A549 (cell line): ENCODE measurements around the gene KREMEN1. TPM values are rescaled to one million over a fixed set of nuclear protein-coding genes. Genes with fewer than 3 reads are reported as not detected.

ENCODE experiments used
- ATAC-seq, 2 experiments: fragments of 200-7000 bp in 1 of 2; fragments of >200 bp in 1 of 2; cut with Nextera tagmentation in 1 of 2; cut with Tn5 transposase in 1 of 2; 3 replicates each; pipeline versions ENCODE4 v1.8.0 to v1.9.1; 2018 to 2020; ENCODE audit warnings: mild to moderate bottlenecking in 1 of 2, moderate library complexity in 1 of 2
- CTCF ChIA-PET: fragments of 300-600 bp; sonication (Branson Sonifier 250); formaldehyde crosslinking; extraction: SDS; loops from one replicate; lab custom pipeline; 2021; ENCODE audit warnings: antibody characterized with exemption, inconsistent platforms; lab: Yijun Ruan, JAX
- POLR2A ChIA-PET: fragments of 350-600 bp; formaldehyde crosslinking; extraction: SDS; loops from one replicate; lab custom pipeline; 2021; ENCODE audit warnings: antibody characterized with exemption, inconsistent platforms; lab: Yijun Ruan, JAX
- DNase-seq, 2 experiments: peaks; one replicate each; pipeline versions ENCODE4 v3.0.0 to v3.0.0-alpha.2; 2011 to 2016; ENCODE audit warnings: low read depth in 1 of 2, low spot score in 1 of 2
- FAIRE-seq: peaks from 2 replicates; lab custom pipeline; 2011; peaks lifted over from hg19 to GRCh38; lab: Jason Lieb, UNC
- H3K27ac ChIP-seq, 2 experiments: fragments of >200 bp; sonication (Bioruptor Twin); formaldehyde crosslinking; 3 replicates each; pipeline ENCODE4 v1.5.1; 2016 to 2017
- H3K4me1 ChIP-seq: fragments of >200 bp; sonication (Bioruptor Twin); formaldehyde crosslinking; 3 replicates; pipeline ENCODE4 v1.6.1; 2016
- H3K4me2 ChIP-seq: fragments of >200 bp; sonication (Bioruptor Twin); formaldehyde crosslinking; 3 replicates; pipeline ENCODE4 v1.6.1; 2016
- H3K4me3 ChIP-seq: fragments of >200 bp; sonication (Bioruptor Twin); formaldehyde crosslinking; 3 replicates; pipeline ENCODE4 v1.5.1; 2016
- H3K9me3 ChIP-seq: fragments of >200 bp; sonication (Bioruptor Twin); formaldehyde crosslinking; 3 replicates; pipeline ENCODE4 v1.6.1; 2016
- CBX8 ChIP-seq: fragments of 200-600 bp; sonication (generic); IDR thresholded peaks from 2 replicates; pipeline ENCODE4 v1.6.1; 2016
- CEBPB ChIP-seq, 2 experiments: fragments of >200 bp in 1 of 2; sonication (Bioruptor Twin) in 1 of 2; formaldehyde crosslinking in 1 of 2; IDR thresholded peaks; 2 replicates each; pipeline ENCODE4 v1.6.1; 2012 to 2016
- CHD2 ChIP-seq: fragments of 150-350 bp; IDR thresholded peaks from 2 replicates; pipeline ENCODE4 v1.6.1; 2014; ENCODE audit warnings: low read length; ENCODE audit not compliant: partially characterized antibody
- EHF ChIP-seq: fragments of 250-450 bp; sonication (Bioruptor Pico); IDR thresholded peaks from 2 replicates; pipeline ENCODE4 v1.5.0; 2020; ENCODE audit warnings: mild to moderate bottlenecking
- FOSL2 ChIP-seq, 2 experiments: fragments of 450-650 bp in 1 of 2; fragments of >200 bp in 1 of 2; sonication (Bioruptor Twin) in 1 of 2; formaldehyde crosslinking; IDR thresholded peaks; 2 replicates each; pipeline versions ENCODE4 v1.5.0 to v1.6.1; 2016 to 2020; ENCODE audit warnings: mild to moderate bottlenecking in 1 of 2, moderate library complexity in 1 of 2
- HOXA7 ChIP-seq: fragments of 250-450 bp; sonication (Bioruptor Pico); IDR thresholded peaks from 2 replicates; pipeline ENCODE4 v1.5.0; 2020; ENCODE audit warnings: mild to moderate bottlenecking, moderate library complexity
- KDM5A ChIP-seq: fragments of 200-600 bp; sonication (generic); IDR thresholded peaks from 2 replicates; pipeline ENCODE4 v1.6.1; 2016; ENCODE audit warnings: antibody characterized with exemption, mild to moderate bottlenecking
- MAZ ChIP-seq: fragments of 150-350 bp; IDR thresholded peaks from 2 replicates; pipeline ENCODE4 v1.6.1; 2014; ENCODE audit warnings: antibody characterized with exemption, low read depth, low read length, borderline replicate concordance
- RARB ChIP-seq: fragments of 250-450 bp; sonication (Bioruptor Pico); IDR thresholded peaks from 2 replicates; pipeline ENCODE4 v1.8.0; 2021; ENCODE audit warnings: mild to moderate bottlenecking, moderate library complexity
- RFX5 ChIP-seq: fragments of 450-650 bp; IDR thresholded peaks from 2 replicates; pipeline ENCODE4 v1.7.1; 2014; ENCODE audit warnings: antibody characterized with exemption, mild to moderate bottlenecking, moderate library complexity
- RNF2 ChIP-seq: fragments of 200-600 bp; sonication (generic); IDR thresholded peaks from 2 replicates; pipeline ENCODE4 v1.6.1; 2016; ENCODE audit warnings: low read depth, mild to moderate bottlenecking, antibody characterized with exemption, moderate library complexity, borderline replicate concordance
- SMC3 ChIP-seq: fragments of >200 bp; sonication (Bioruptor Twin); formaldehyde crosslinking; IDR thresholded peaks from 3 replicates; pipeline ENCODE4 v1.6.1; 2018; ENCODE audit warnings: inconsistent platforms
- SREBF2 ChIP-seq: fragments of 450-650 bp; IDR thresholded peaks from 2 replicates; pipeline ENCODE4 v1.6.1; 2014; ENCODE audit warnings: mild to moderate bottlenecking, moderate library complexity
- ZC3H11A ChIP-seq: fragments of 450-650 bp; IDR thresholded peaks from 2 replicates; pipeline ENCODE4 v1.6.1; 2014; ENCODE audit warnings: antibody characterized with exemption, mild to moderate bottlenecking
- ZFP36 ChIP-seq: fragments of 450-650 bp; IDR thresholded peaks from 2 replicates; pipeline ENCODE4 v1.6.1; 2014; ENCODE audit warnings: borderline replicate concordance; ENCODE audit not compliant: partially characterized antibody
- WGBS: methylation state at CpG from one replicate; pipeline ENCODE4 v1.1.6; 2017; ENCODE audit errors: missing lambda C conversion rate; 5-methylcytosine and 5-hydroxymethylcytosine counted together
- polyA plus RNA-seq, 4 experiments: library from polyadenylated mRNA; depleted of rRNA in 3 of 4; stranded (reverse); fragments of >200 nt; fragmentation: RNase III in 1 of 4; extraction: RNeasy Plus Mini Kit Qiagen cat#74134 plus additional on column Dnase treatment in 1 of 4; gene quantifications; 2 replicates in 3 of 4; 3 replicates in 1 of 4; pipeline ENCODE4 v1.2.3, GENCODE V29; 2011 to 2017
- TF ChIP-seq, protein P1 (sequence below): fragments of 250-450 bp; sonication (Bioruptor Pico); IDR thresholded peaks from 2 replicates; pipeline ENCODE4 v1.5.0; 2021; ENCODE audit warnings: mild to moderate bottlenecking, moderate library complexity, borderline replicate concordance
- TF ChIP-seq, protein P2 (sequence below): fragments of 200-600 bp; sonication (generic); IDR thresholded peaks from 2 replicates; pipeline ENCODE4 v1.6.1; 2016; ENCODE audit warnings: antibody characterized with exemption, mild to moderate bottlenecking, moderate library complexity
- TF ChIP-seq, protein P3 (sequence below): fragments of >200 bp; sonication (Bioruptor Twin); formaldehyde crosslinking; IDR thresholded peaks from 3 replicates; pipeline ENCODE4 v1.5.1; 2016
- TF ChIP-seq, protein P4 (sequence below): fragments of >200 bp; sonication (Bioruptor Twin); formaldehyde crosslinking; IDR thresholded peaks from 3 replicates; pipeline ENCODE4 v1.6.1; 2016

KREMEN1 gene
- polyA plus RNA-seq, 2 of the 4 experiments (the other 2 are of a cell fraction), result 1.7 to 2.5 TPM

DNA sequence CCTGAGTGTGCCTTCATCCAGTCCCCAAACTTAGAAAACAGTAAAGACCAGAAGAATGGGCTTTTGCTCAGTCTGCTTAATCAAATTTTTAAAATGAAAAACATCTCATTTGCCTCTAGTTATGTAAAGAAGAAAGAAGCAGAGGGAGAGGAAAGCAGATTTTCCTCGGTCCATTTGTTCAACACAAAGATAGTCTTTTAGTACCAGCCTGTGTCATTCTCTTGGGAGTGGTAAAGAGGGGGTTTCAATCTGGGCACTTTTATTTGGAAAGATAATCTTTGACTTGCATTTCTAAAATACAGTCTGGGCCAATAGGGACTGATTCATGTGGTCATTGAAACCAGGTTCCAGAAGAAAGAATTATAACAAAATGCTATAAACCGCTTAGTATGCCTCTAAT lies 29.5 kb downstream of the KREMEN1 start:
- no peak for DNase-seq

DNA sequence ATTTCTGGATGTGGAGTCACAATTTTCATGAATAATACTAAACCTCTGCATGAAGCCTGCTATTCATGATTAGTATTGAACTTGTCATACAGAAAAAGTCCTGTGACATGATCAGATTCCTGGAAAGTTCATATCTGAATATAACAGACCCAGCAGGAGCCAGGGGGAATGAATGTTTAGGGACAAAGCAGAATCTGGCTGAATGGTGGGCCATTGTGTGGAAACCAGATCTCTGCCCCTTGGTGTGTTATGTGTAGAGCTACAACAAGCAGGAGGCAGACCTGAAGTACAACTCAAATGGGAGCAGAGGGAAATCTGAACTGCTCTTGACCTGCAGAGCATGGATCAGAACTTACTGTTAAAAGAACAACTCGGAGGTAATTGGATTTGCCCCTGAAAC lies 30.3 kb downstream of the KREMEN1 start:
- WGBS, result 47% methylated on average over 1 of the region's 1 CpG
- Histone ChIP-seq H3K4me2 (no peak overlapping the region), H3K4me3 (no peak overlapping the region), H3K4me1 (0 out of 3 replicates have a peak, but pooled peaks cover 2% of the 10 kb centered on the region), H3K27ac (no peak overlapping the region)
- CTCF ChIA-PET, result interaction anchor here (1.0 kb wide), 1 partner anchor 46 kb away, joined by 3 read pairs; no protein-coding TSS in a partner anchor
- DNase-seq, result no peak
- no peak for TF ChIP-seq RFX5
- TF ChIP-seq, all 56 proteins: peak for 0
- no peak for ATAC-seq
- no peak for FAIRE-seq
- H3K9me3 ChIP-seq, result no peaks in the 10 kb centered on the region
- POLR2A ChIA-PET, result no interaction called here

More for the DNA sequence above, 29.5 kb downstream of the KREMEN1 start:
- FAIRE-seq (no peak), ATAC-seq (no peak)
- H3K27ac ChIP-seq, result no peak overlapping the region
- CTCF ChIA-PET, result no interaction called here
- POLR2A ChIA-PET, result no interaction called here
- 93% methylated on average over 2 of the region's 2 CpGs for whole genome bisulfite sequencing
- no peaks in the 10 kb centered on the region for H3K4me1 ChIP-seq
- TF ChIP-seq, protein P1, sequence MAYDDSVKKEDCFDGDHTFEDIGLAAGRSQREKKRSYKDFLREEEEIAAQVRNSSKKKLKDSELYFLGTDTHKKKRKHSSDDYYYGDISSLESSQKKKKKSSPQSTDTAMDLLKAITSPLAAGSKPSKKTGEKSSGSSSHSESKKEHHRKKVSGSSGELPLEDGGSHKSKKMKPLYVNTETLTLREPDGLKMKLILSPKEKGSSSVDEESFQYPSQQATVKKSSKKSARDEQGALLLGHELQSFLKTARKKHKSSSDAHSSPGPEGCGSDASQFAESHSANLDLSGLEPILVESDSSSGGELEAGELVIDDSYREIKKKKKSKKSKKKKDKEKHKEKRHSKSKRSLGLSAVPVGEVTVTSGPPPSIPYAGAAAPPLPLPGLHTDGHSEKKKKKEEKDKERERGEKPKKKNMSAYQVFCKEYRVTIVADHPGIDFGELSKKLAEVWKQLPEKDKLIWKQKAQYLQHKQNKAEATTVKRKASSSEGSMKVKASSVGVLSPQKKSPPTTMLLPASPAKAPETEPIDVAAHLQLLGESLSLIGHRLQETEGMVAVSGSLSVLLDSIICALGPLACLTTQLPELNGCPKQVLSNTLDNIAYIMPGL (CRISPR knock-in tag), result no peak
- TF ChIP-seq SMC3, result no peak
- no peak for TF ChIP-seq HOXA7 (CRISPR knock-in tag)
- no peak overlapping the region for H3K4me3 ChIP-seq
- no peaks in the 10 kb centered on the region for H3K9me3 ChIP-seq
- H3K4me2 ChIP-seq, result no peak overlapping the region

DNA sequence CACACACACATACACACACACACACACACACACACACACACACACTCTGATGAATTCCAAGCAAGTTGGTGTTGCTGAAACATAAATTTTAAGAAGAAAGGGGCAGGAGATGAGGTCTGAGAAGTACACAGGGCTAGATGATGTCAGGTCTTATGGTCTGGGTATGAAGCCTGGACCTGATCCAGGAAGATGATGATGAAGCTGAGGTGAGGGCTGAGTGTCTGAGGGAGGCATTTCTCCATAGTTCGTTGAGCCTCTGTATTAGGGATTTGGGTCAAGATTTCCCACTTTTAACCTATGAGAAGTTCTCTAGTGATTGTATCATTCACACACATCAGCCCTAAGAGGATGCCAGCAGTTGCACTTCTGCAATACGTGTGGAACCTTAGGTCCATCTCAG lies 32.6 kb downstream of the KREMEN1 start:
- FAIRE-seq (no peak), DNase-seq (no peak), ATAC-seq (no peak)
- ChIA-PET CTCF (interaction anchor here (1.2 kb wide), 1 partner anchor 48 kb away, joined by 3 read pairs; no protein-coding TSS in a partner anchor), POLR2A (no interaction called here)
- WGBS, result 56% methylated on average over 2 of the region's 2 CpGs
- TF ChIP-seq KDM5A, result no peak
- no peak for TF ChIP-seq HOXA7 (CRISPR knock-in tag)
- no peak for TF ChIP-seq CHD2
- no peak for TF ChIP-seq CEBPB (IDR thresholded peaks at IDR 0.05)
- no peak for TF ChIP-seq CBX8
- TF ChIP-seq, protein P2, sequence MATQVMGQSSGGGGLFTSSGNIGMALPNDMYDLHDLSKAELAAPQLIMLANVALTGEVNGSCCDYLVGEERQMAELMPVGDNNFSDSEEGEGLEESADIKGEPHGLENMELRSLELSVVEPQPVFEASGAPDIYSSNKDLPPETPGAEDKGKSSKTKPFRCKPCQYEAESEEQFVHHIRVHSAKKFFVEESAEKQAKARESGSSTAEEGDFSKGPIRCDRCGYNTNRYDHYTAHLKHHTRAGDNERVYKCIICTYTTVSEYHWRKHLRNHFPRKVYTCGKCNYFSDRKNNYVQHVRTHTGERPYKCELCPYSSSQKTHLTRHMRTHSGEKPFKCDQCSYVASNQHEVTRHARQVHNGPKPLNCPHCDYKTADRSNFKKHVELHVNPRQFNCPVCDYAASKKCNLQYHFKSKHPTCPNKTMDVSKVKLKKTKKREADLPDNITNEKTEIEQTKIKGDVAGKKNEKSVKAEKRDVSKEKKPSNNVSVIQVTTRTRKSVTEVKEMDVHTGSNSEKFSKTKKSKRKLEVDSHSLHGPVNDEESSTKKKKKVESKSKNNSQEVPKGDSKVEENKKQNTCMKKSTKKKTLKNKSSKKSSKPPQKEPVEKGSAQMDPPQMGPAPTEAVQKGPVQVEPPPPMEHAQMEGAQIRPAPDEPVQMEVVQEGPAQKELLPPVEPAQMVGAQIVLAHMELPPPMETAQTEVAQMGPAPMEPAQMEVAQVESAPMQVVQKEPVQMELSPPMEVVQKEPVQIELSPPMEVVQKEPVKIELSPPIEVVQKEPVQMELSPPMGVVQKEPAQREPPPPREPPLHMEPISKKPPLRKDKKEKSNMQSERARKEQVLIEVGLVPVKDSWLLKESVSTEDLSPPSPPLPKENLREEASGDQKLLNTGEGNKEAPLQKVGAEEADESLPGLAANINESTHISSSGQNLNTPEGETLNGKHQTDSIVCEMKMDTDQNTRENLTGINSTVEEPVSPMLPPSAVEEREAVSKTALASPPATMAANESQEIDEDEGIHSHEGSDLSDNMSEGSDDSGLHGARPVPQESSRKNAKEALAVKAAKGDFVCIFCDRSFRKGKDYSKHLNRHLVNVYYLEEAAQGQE, result no peak
- TF ChIP-seq, protein P3, sequence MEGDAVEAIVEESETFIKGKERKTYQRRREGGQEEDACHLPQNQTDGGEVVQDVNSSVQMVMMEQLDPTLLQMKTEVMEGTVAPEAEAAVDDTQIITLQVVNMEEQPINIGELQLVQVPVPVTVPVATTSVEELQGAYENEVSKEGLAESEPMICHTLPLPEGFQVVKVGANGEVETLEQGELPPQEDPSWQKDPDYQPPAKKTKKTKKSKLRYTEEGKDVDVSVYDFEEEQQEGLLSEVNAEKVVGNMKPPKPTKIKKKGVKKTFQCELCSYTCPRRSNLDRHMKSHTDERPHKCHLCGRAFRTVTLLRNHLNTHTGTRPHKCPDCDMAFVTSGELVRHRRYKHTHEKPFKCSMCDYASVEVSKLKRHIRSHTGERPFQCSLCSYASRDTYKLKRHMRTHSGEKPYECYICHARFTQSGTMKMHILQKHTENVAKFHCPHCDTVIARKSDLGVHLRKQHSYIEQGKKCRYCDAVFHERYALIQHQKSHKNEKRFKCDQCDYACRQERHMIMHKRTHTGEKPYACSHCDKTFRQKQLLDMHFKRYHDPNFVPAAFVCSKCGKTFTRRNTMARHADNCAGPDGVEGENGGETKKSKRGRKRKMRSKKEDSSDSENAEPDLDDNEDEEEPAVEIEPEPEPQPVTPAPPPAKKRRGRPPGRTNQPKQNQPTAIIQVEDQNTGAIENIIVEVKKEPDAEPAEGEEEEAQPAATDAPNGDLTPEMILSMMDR, result no peak
- no peak for TF ChIP-seq FOSL2 (IDR thresholded peaks at IDR 0.05)
- no peak for TF ChIP-seq FOSL2 (CRISPR knock-in tag; IDR thresholded peaks at IDR 0.05)
- TF ChIP-seq, protein P4, sequence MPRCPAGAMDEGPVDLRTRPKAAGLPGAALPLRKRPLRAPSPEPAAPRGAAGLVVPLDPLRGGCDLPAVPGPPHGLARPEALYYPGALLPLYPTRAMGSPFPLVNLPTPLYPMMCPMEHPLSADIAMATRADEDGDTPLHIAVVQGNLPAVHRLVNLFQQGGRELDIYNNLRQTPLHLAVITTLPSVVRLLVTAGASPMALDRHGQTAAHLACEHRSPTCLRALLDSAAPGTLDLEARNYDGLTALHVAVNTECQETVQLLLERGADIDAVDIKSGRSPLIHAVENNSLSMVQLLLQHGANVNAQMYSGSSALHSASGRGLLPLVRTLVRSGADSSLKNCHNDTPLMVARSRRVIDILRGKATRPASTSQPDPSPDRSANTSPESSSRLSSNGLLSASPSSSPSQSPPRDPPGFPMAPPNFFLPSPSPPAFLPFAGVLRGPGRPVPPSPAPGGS, result no peak
- TF ChIP-seq EHF (CRISPR knock-in tag), result no peak
- TF ChIP-seq ZFP36, result no peak
- TF ChIP-seq SREBF2, result no peak
- TF ChIP-seq RARB (CRISPR knock-in tag), result no peak
- TF ChIP-seq MAZ, result no peak
- no peak for TF ChIP-seq ZC3H11A
- no peak for TF ChIP-seq RNF2
- H3K4me3 ChIP-seq, result no peak overlapping the region
- H3K4me2 ChIP-seq, result no peak overlapping the region
- 0 out of 3 replicates have a peak, but pooled peaks cover 2% of the 10 kb centered on the region for H3K4me1 ChIP-seq
- no peak overlapping the region for H3K27ac ChIP-seq
- no peaks in the 10 kb centered on the region for H3K9me3 ChIP-seq
